WERI-Rb-1 (cell line): ENCODE measurements around the gene SNX9.
"Not testable (repeated sequence)": the region's sequence is repeated elsewhere in the genome, so short reads cannot be mapped to it uniquely, and the experiment has no call there.

Source experiments
- DNase-seq: peaks from one replicate; pipeline ENCODE4 v3.0.0-alpha.2; 2020
- H3K27ac ChIP-seq: fragments of 250-450 bp; sonication (Bioruptor Pico); 2 replicates; pipeline ENCODE4 v1.5.1; 2020; ENCODE audit warnings: mild to moderate bottlenecking, moderate library complexity
- H3K27me3 ChIP-seq: fragments of 250-450 bp; sonication (Bioruptor Pico); 2 replicates; pipeline ENCODE4 v1.5.1; 2021; ENCODE audit warnings: mild to moderate bottlenecking, low read depth, moderate library complexity; ENCODE audit not compliant: insufficient read depth, severe bottlenecking
- H3K36me3 ChIP-seq: fragments of 250-450 bp; sonication (Bioruptor Pico); 2 replicates; pipeline ENCODE4 v1.5.1; 2020; ENCODE audit warnings: mild to moderate bottlenecking, moderate library complexity
- H3K4me3 ChIP-seq: 2 replicates; pipeline ENCODE4 v1.5.1; 2011; ENCODE audit warnings: low read depth, mild to moderate bottlenecking, control low read depth, low read length
- H3K9me3 ChIP-seq: fragments of 250-450 bp; sonication (Bioruptor Pico); 2 replicates; pipeline ENCODE4 v1.5.1; 2021; ENCODE audit warnings: mild to moderate bottlenecking, moderate library complexity; ENCODE audit not compliant: severe bottlenecking
- CTCF ChIP-seq: IDR thresholded peaks from 2 replicates; pipeline ENCODE4 v1.5.1; 2011; ENCODE audit warnings: low read depth, mild to moderate bottlenecking, control low read depth, inconsistent platforms, low read length

The SNX9 gene

GRCh38 chr6:157853902-157854502 is 31.0 kb downstream of the SNX9 start:
- Histone ChIP-seq H3K9me3 (no peaks in the 10 kb centered on the region), H3K27ac (no peak overlapping the region), H3K36me3 (no peaks in the 10 kb centered on the region; the same call in none of the 2 replicates), H3K4me3 (no peak overlapping the region), H3K27me3 (no peaks in the 10 kb centered on the region)
- DNase-seq: no peak
- TF ChIP-seq CTCF: no peak

- no peaks in the 10 kb centered on the region for H3K9me3 ChIP-seq
- no peaks in the 10 kb centered on the region for H3K27me3 ChIP-seq
- TF ChIP-seq CTCF: no peak
- H3K36me3 ChIP-seq: no peaks in the 10 kb centered on the region; the same call in none of the 2 replicates
- no peak overlapping the region for H3K27ac ChIP-seq
- no peak for DNase-seq
- H3K4me3 ChIP-seq: no peak overlapping the region
Observed at GRCh38 chr6:157855325-157855724, 32.3 kb downstream of the SNX9 start.

- not testable (repeated sequence) for H3K9me3 ChIP-seq, H3K4me3 ChIP-seq, H3K27ac ChIP-seq, H3K27me3 ChIP-seq, DNase-seq, H3K36me3 ChIP-seq
Observed at GRCh38 chr6:157855804-157856203, 32.8 kb downstream of the SNX9 start.

- not testable (repeated sequence) for H3K9me3 ChIP-seq, H3K4me3 ChIP-seq, H3K27ac ChIP-seq, DNase-seq, H3K27me3 ChIP-seq, H3K36me3 ChIP-seq
Observed at GRCh38 chr6:157858664-157859063, 35.6 kb downstream of the SNX9 start.

- Histone ChIP-seq H3K4me3 (no peak overlapping the region), H3K9me3 (no peaks in the 10 kb centered on the region), H3K27ac (no peak overlapping the region), H3K27me3 (no peaks in the 10 kb centered on the region), H3K36me3 (no peaks in the 10 kb centered on the region; the same call in 1 of the 2 replicates)
- TF ChIP-seq CTCF: no peak
- no peak for DNase-seq
Observed at GRCh38 chr6:157859775-157860504, 36.9 kb downstream of the SNX9 start.

- no peaks in the 10 kb centered on the region for H3K27me3 ChIP-seq
- DNase-seq: no peak
- no peaks in the 10 kb centered on the region for H3K9me3 ChIP-seq
- no peak overlapping the region for H3K27ac ChIP-seq
- TF ChIP-seq CTCF: no peak
- no peak overlapping the region for H3K4me3 ChIP-seq
- no peaks in the 10 kb centered on the region; the same call in 1 of the 2 replicates for H3K36me3 ChIP-seq
Observed at GRCh38 chr6:157860505-157860991, 37.5 kb downstream of the SNX9 start.
